ENCODE measurements around the gene GLI3.

Gene GLI3

GRCh38 chr7:41912851-41913567 lies 324.0 kb downstream of the GLI3 start:
- no peak for DNase-seq

GRCh38 chr7:41912426-41912825 lies 324.6 kb downstream of the GLI3 start:
- no peak for DNase-seq

- DNase-seq, result no peak
Observed at GRCh38 chr7:41911792-41912191, 325.2 kb downstream of the GLI3 start.

Data from NCI-H2029 treated with DMSO at 0.1 percent for 48 hours (cell line).